Inferior parietal cortex (tissue), 1 donor: ENCODE measurements around the gene KCNK17.

Experiments used
- DNase-seq: peaks from one replicate; pipeline ENCODE4 v3.0.0-alpha.2; 2016; ENCODE audit errors: extremely low spot score

Gene KCNK17

DNA sequence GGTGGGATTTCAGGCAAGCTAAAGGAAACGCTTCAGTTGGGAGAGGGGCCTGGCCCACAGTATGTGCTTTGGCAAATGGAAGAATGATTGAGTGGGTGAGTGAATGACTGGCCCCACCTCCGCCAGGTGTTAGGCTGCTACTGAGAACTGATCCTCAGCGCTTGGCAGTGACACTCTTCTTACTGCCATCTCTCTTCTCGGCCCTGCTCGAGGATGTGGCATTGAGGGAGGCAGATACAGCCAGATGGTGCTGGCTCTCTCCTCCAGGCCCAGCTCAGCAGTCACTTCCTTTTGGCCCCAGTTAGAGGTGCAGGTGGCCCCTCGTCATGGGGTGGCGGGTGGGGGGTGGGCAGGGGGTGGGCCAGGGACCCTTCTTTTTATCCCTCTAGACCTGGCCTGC lies 46.0 kb downstream of the KCNK17 start:
- DNase-seq, result no peak

DNA sequence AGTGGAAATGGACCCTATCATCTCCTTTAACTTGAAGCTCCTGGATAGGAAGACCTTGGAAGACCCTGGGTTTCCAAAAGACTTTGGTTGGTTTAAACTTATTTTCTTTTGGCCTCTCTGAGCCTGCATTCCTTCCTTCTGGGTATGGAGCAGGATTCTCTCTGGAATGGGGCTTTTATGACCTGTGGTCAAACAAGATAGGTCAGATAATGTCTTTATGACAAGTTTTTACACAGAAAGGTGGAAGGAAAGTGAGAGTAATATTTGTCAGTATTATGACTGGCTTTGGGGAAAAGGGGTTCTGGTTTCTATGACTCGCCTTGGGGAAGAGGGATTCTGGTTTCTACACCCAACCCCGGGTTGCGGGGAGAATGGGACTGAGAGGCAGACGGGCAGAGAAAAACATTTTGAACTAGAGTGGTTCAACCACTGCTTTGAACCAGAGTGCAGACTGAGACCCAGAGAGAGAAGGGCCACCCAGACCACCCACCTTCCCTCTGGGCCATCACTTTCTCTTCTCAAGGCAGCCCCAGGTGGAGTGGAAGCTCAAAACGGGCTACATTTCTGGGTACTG lies 47.4 kb downstream of the KCNK17 start:
- no peak for DNase-seq

DNA sequence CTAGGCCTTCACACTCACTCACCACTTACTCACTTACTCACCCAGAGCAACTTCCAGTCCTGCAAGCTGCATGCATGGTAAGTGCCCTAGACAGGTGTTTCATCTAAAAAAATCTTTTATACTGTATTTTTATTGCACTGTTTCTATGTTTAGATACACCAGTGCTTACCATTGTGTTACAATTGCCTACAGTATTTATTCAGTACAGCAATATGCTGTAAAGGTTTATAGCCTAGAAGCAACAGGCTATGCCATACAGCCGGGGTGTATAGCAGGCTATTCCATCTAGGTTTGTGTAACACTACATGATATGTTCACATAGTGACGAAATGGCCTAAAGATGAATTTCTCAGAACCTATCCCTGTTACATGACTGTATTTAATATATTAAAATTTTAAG lies 47.8 kb downstream of the KCNK17 start:
- DNase-seq, result no peak

DNA sequence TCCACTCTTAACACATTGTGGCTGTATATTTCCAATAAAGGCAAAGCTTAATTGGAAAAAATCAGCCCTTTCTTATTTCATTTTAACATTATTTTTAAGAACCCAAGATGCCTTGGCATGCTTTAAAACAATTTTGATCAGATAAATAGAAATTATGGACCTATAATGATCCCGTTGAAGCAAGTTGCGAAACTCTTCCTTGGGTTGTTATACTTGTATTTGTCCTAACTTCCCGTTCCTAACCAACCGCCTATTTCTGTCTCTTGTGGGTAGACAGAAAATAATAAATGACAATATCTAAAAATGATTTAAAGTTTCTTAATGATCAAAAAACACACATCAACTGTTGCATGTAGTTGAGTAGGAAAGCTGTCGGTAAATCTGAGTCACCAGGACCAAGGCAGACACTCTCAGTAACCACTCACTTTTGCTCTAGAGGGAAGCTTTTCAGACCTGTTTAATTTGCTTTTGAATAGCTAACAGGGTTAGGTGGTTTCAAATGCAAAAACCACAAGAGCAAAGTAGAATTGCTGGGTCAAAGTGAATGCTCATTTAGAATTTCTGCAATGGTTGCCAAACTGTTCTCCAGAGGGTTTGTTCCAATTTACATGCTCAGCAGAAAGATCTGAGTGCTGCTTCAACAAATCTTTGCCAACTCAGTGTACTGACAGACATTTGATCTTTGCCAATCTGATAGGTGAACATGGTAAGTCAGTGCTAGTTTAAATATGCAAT lies 50.7 kb downstream of the KCNK17 start:
- no peak for DNase-seq

DNA sequence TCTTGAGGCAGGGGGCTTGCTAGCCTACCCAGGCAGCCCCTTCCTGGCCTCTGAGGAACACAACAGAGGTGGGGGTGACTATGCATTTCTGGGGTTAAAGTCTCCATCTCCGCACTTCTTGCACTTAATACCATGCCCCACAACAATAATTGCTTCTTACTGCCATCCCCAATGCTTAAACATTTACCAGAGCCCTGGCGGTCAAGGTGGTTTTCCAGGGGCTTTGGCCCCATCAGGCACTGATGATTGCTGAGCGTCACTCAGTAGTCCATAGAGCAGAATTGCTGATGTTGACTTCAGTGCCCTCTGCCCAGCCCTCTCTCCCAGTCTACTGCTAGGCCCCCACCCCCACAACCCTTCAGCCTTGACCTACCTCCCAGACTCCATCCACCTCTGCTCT lies 52.5 kb downstream of the KCNK17 start:
- no peak for DNase-seq

DNA sequence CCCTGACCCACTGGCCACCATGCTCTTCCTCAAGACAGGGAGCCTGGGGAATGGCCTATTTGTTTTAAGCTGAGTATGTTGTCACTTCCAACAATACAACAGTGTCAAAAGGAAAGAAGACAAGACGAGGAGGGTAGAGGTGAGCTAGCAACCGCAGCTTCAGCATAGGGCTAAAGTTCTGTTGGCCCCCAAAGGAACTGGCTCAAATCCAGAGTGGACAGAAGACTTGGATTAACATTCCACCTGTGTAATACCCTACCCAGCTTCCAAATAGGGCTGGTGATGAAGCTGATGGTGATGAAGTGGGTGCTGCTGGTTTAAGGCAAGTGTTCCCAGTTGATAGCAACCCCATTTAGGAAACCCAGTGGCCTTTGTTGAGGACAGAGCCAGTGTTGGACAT lies 53.3 kb downstream of the KCNK17 start:
- no peak for DNase-seq

DNA sequence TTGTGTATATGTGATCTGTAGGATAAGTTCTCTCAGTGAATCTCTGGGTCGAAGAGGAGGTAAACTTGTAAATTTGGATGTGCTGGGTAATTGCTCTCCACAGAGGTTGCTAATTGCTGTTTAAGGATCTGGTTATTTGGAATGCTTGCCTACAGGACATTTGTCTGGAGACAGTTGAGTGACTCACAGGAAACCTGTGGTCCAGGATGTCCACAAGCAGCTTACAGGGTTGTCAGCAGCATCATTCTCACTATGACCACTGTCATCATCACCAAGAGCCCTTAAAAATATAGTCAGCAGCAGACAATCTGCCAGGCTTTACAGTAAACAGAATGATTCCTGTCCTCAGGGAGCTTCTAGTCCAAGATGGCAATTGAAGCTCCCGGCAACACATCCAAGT lies 53.8 kb downstream of the KCNK17 start:
- no peak for DNase-seq

DNA sequence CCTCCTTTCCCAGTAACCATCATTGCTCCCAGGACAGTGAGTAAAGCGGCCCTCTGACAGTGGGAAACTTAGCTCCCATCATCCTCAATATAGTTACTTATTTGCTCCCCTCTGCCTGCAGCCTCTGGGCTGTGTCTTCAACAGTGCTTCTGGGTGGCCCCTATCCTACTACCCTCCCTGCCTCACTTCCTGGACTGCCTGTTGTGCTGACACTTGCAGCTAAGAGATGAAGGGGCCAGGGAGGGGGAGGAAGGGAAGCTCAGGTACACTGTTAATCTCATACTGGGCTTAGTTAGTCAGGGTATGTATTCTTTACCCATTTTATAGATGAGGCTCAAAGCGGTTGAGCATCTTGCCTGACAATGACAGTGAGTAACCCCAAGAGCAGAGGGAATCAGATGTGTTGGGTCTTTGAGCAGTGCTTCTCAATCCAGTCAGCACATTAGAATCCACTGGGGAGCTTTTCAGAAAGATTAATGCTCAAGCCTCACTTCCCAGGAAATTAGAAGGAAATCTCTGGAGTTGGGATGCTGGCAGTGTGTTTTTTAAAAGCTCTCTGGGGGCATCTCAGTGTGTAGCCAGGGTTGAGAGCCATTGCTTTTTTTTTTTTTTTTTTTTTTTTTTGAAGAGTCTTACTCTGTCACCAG lies 57.8 kb downstream of the KCNK17 start:
- no peak for DNase-seq

DNA sequence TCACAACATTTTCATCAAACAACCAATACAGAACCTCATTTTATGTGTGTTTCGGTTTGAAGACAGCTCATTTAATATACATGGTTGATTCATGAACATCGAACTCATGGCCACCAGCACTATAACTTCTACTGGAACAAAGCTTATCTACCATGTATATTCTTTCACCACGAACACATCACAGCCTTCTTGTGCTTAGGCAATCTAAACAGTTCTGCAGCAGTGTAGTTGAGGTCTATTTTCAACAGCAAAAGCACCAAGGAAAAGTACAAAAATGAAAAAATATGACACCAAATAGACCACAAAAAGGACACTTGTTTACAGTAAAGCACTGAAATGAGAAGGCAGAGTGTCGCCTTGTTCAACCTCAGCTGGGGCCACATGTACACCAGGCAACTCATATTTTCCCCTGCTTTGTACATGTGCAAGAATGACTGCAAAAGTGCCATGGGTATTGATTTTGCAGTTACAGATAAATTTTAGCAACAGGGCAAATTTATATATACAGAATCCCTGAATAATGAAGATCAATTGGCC lies 59.2 kb downstream of the KCNK17 start:
- no peak for DNase-seq

DNA sequence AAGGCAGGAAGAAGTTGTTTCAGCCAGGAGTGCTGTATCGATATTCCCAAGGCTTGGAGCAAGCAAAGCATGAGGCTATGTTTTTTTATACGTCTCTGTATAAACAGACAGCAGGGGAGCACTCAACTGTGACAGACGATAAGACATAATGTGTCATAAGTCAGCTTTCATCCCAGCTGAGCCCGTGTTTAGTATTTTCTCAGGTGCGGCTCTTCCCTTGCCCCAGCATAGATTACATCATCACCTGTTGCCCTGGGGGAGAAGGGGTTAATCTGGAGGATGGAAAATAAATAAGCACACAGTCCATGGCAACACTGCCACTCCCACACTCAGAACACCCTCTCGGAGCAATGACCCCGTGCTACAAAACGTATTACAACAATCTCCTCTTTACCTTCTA lies 62.8 kb downstream of the KCNK17 start:
- DNase-seq, result no peak

DNA sequence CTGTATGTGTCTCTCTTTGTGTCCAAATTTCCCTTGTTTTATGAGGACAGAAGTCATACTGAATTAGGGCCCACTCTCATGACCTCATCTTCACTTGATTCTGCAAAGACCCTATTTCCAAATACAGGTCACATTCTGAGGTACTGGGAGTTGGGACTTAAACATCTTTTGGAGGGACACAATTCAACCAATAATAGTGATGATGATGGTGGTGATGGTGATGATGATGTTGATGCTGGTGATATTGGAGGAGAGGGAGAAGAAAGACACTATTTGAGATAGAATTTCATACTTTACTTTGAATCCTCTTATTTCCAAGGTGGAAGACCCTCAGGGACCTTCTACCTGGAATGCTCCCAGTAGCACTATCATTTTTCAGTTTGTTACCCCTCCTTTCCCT lies 63.7 kb downstream of the KCNK17 start:
- DNase-seq, result no peak

DNA sequence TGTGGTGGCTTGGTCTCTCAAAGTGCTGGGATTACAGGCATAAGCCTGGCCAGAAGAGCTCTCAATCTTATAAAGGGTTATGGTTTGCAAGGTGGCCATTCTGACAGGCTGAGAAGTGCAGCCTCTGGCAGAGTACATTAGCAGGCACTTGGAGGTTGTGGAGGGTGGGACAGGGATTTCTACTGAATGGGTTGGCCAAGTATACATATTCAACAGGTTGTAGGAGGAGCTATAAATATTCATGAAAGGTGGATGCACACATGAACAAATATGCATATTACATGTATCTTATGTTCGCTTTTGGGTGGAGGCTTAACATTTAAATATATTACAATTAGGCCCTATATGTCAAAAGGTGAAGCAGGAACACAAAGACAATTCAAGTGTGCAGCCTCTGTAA lies 64.9 kb downstream of the KCNK17 start:
- no peak for DNase-seq
